SK-N-SH treated with all-trans-retinoic acid at 6 μM for 48 hours (cell line): ENCODE measurements around the gene KCNJ16.

Source experiments
- ATAC-seq: fragments of 200-7000 bp; cut with Tn5 transposase; 3 replicates; pipeline ENCODE4 v1.9.1; 2020; ENCODE audit warnings: mild to moderate bottlenecking, moderate library complexity
- ARNTL ChIP-seq: fragments of 450-650 bp; formaldehyde crosslinking; IDR thresholded peaks from 2 replicates; pipeline ENCODE4 v1.5.0; 2020; ENCODE audit warnings: low read depth, mild to moderate bottlenecking, moderate library complexity, borderline replicate concordance
- BACH2 ChIP-seq: fragments of 250-450 bp; sonication (Bioruptor Pico); IDR thresholded peaks from 2 replicates; pipeline ENCODE4 v1.9.0; 2021; ENCODE audit warnings: mild to moderate bottlenecking, borderline replicate concordance
- CSDC2 ChIP-seq: fragments of 250-450 bp; sonication (Bioruptor Pico); IDR thresholded peaks from 2 replicates; pipeline ENCODE4 v1.5.0; 2020; ENCODE audit warnings: mild to moderate bottlenecking, moderate library complexity
- CSRNP3 ChIP-seq: fragments of 250-450 bp; sonication (Bioruptor Pico); IDR thresholded peaks from 2 replicates; pipeline ENCODE4 v1.5.1; 2021; ENCODE audit warnings: mild to moderate bottlenecking, moderate library complexity
- ESRRG ChIP-seq: fragments of 250-450 bp; sonication (Bioruptor Pico); IDR thresholded peaks from 2 replicates; pipeline ENCODE4 v1.6.1; 2021; ENCODE audit warnings: mild to moderate bottlenecking
- ISL1 ChIP-seq: fragments of 250-450 bp; sonication (Bioruptor Pico); IDR thresholded peaks from 2 replicates; pipeline ENCODE4 v2.1.2; 2022; ENCODE audit warnings: mild to moderate bottlenecking, moderate library complexity
- OSR1 ChIP-seq: fragments of 250-450 bp; sonication (Bioruptor Pico); IDR thresholded peaks from 2 replicates; pipeline ENCODE4 v1.8.0; 2022; ENCODE audit warnings: moderate library complexity, mild to moderate bottlenecking, inconsistent platforms
- POU6F1 ChIP-seq: fragments of 250-450 bp; sonication (Bioruptor Pico); IDR thresholded peaks from 2 replicates; pipeline ENCODE4 v1.8.0; 2021; ENCODE audit warnings: low read depth, mild to moderate bottlenecking, moderate library complexity, borderline replicate concordance
- PPARA ChIP-seq: fragments of 250-450 bp; sonication (Bioruptor Pico); IDR thresholded peaks from 2 replicates; pipeline ENCODE4 v1.5.0; 2020; ENCODE audit warnings: mild to moderate bottlenecking, borderline replicate concordance
- RARB ChIP-seq: fragments of 250-450 bp; sonication (Bioruptor Pico); IDR thresholded peaks from 2 replicates; pipeline ENCODE4 v1.8.0; 2021; ENCODE audit warnings: mild to moderate bottlenecking, moderate library complexity
- SNAI2 ChIP-seq: fragments of 250-450 bp; sonication (Bioruptor Pico); IDR thresholded peaks from 2 replicates; pipeline ENCODE4 v1.5.0; 2020; ENCODE audit warnings: mild to moderate bottlenecking, moderate library complexity
- TOX ChIP-seq: fragments of 250-450 bp; sonication (Bioruptor Pico); IDR thresholded peaks from 2 replicates; pipeline ENCODE4 v1.8.0; 2021; ENCODE audit warnings: mild to moderate bottlenecking, moderate library complexity, borderline replicate concordance
- ZC3H10 ChIP-seq: fragments of 250-450 bp; sonication (Bioruptor Pico); IDR thresholded peaks from 2 replicates; pipeline ENCODE4 v1.5.1; 2021; ENCODE audit warnings: mild to moderate bottlenecking, moderate library complexity
- ZFP3 ChIP-seq: fragments of 250-450 bp; sonication (Bioruptor Pico); IDR thresholded peaks from 2 replicates; pipeline ENCODE4 v1.5.0; 2020; ENCODE audit warnings: mild to moderate bottlenecking, moderate library complexity
- ZFP30 ChIP-seq: fragments of 450-650 bp; formaldehyde crosslinking; IDR thresholded peaks from 2 replicates; pipeline ENCODE4 v1.5.0; 2022; ENCODE audit warnings: mild to moderate bottlenecking, moderate library complexity
- ZNF565 ChIP-seq: fragments of 450-650 bp; formaldehyde crosslinking; conservative IDR thresholded peaks from 2 replicates; pipeline ENCODE4 v1.5.0; 2020; ENCODE audit warnings: low read depth, mild to moderate bottlenecking, moderate library complexity
- ZNF70 ChIP-seq: fragments of 450-650 bp; formaldehyde crosslinking; IDR thresholded peaks from 2 replicates; pipeline ENCODE4 v1.5.0; 2020; ENCODE audit warnings: mild to moderate bottlenecking, moderate library complexity
- ZNF8 ChIP-seq: fragments of 450-650 bp; formaldehyde crosslinking; IDR thresholded peaks from 2 replicates; pipeline ENCODE4 v1.5.0; 2020; ENCODE audit warnings: mild to moderate bottlenecking, moderate library complexity
- TF ChIP-seq, protein P1 (sequence below): fragments of 250-450 bp; sonication (Bioruptor Pico); IDR thresholded peaks from 2 replicates; pipeline ENCODE4 v1.5.0; 2020; ENCODE audit warnings: mild to moderate bottlenecking, moderate library complexity
- TF ChIP-seq, protein P2 (sequence below): fragments of 250-450 bp; sonication (Bioruptor Pico); IDR thresholded peaks from 2 replicates; pipeline ENCODE4 v1.5.1; 2020; ENCODE audit warnings: low read depth, mild to moderate bottlenecking, moderate library complexity
- TF ChIP-seq, protein P3 (sequence below): fragments of 250-450 bp; sonication (Bioruptor Pico); IDR thresholded peaks from 2 replicates; pipeline ENCODE4 v1.8.0; 2020; ENCODE audit warnings: mild to moderate bottlenecking, moderate library complexity, borderline replicate concordance

KCNJ16 gene

GRCh38 chr17:70111201-70111600 lies 36.2 kb downstream of the KCNJ16 start:
- TF ChIP-seq ZNF8 (no peak), ISL1 (CRISPR knock-in tag) (no peak), CSDC2 (CRISPR knock-in tag) (no peak), CSRNP3 (no peak), ZC3H10 (no peak), ZFP3 (no peak)
- TF ChIP-seq, protein P1, sequence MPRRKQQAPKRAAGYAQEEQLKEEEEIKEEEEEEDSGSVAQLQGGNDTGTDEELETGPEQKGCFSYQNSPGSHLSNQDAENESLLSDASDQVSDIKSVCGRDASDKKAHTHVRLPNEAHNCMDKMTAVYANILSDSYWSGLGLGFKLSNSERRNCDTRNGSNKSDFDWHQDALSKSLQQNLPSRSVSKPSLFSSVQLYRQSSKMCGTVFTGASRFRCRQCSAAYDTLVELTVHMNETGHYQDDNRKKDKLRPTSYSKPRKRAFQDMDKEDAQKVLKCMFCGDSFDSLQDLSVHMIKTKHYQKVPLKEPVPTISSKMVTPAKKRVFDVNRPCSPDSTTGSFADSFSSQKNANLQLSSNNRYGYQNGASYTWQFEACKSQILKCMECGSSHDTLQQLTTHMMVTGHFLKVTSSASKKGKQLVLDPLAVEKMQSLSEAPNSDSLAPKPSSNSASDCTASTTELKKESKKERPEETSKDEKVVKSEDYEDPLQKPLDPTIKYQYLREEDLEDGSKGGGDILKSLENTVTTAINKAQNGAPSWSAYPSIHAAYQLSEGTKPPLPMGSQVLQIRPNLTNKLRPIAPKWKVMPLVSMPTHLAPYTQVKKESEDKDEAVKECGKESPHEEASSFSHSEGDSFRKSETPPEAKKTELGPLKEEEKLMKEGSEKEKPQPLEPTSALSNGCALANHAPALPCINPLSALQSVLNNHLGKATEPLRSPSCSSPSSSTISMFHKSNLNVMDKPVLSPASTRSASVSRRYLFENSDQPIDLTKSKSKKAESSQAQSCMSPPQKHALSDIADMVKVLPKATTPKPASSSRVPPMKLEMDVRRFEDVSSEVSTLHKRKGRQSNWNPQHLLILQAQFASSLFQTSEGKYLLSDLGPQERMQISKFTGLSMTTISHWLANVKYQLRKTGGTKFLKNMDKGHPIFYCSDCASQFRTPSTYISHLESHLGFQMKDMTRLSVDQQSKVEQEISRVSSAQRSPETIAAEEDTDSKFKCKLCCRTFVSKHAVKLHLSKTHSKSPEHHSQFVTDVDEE (CRISPR knock-in tag): no peak
- TF ChIP-seq, protein P2, sequence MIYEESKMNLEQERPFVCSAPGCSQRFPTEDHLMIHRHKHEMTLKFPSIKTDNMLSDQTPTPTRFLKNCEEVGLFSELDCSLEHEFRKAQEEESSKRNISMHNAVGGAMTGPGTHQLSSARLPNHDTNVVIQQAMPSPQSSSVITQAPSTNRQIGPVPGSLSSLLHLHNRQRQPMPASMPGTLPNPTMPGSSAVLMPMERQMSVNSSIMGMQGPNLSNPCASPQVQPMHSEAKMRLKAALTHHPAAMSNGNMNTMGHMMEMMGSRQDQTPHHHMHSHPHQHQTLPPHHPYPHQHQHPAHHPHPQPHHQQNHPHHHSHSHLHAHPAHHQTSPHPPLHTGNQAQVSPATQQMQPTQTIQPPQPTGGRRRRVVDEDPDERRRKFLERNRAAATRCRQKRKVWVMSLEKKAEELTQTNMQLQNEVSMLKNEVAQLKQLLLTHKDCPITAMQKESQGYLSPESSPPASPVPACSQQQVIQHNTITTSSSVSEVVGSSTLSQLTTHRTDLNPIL (CRISPR knock-in tag): no peak
- TF ChIP-seq, all 23 proteins: peak for 0
- ATAC-seq: no peak

DNA sequence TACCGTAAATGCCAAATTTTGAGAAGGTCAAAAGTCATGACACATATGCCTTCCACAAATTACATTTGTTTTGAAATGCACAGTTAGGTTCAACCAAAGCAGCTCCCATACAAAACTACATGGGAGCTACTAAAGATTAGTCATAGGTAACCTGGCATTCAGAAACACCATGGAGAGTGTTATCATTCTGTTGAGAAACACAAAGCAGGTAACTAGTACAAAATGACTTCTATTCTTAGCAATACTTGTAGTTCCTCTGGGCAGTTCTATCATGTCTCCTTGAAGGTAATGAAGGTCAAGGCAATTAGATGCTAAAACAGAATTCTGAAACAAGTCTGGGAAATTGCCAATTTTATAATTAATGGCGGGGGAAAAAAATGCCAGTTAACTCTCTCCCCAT lies 39.4 kb downstream of the KCNJ16 start:
- no peak for ATAC-seq
- no peak for TF ChIP-seq ZNF70 (CRISPR knock-in tag)
- TF ChIP-seq PPARA (CRISPR knock-in tag): no peak
- TF ChIP-seq RARB (CRISPR knock-in tag): no peak
- TF ChIP-seq POU6F1 (CRISPR knock-in tag): no peak
- no peak for TF ChIP-seq OSR1 (CRISPR knock-in tag)
- TF ChIP-seq ZFP30: no peak
- TF ChIP-seq SNAI2 (CRISPR knock-in tag): no peak
- TF ChIP-seq, all 23 proteins: peak for 0

GRCh38 chr17:70115126-70115525 lies 40.1 kb downstream of the KCNJ16 start:
- TF ChIP-seq CSRNP3: no peak
- TF ChIP-seq ZNF70 (CRISPR knock-in tag): no peak
- no peak for TF ChIP-seq BACH2 (CRISPR knock-in tag)
- TF ChIP-seq ZFP30: no peak
- no peak for TF ChIP-seq ESRRG (CRISPR knock-in tag)
- ATAC-seq: no peak

DNA sequence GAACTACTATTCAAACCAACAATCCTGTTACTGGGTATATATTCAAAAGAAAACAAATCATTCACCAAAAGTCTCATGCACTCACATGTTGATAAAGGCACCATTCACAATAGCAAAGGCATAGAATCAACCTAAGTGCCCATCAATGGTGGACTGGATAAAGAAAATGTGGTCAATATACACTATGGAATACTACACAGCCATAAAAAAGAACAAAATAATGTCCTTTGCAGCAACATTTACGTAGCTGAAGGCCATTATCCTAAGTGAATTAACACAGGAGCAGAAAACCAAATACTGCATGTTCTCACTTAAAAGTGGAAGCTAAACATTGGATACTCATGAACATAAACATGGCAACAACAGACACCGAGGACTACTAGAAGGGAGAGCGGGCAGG lies 41.9 kb downstream of the KCNJ16 start:
- no peak for ATAC-seq
- TF ChIP-seq, protein P1 (CRISPR knock-in tag): no peak
- TF ChIP-seq SNAI2 (CRISPR knock-in tag): no peak
- no peak for TF ChIP-seq CSRNP3
- TF ChIP-seq TOX (CRISPR knock-in tag): no peak
- TF ChIP-seq OSR1 (CRISPR knock-in tag): no peak
- TF ChIP-seq ZNF565 (CRISPR knock-in tag): no peak
- no peak for TF ChIP-seq ARNTL
- TF ChIP-seq, protein P3, sequence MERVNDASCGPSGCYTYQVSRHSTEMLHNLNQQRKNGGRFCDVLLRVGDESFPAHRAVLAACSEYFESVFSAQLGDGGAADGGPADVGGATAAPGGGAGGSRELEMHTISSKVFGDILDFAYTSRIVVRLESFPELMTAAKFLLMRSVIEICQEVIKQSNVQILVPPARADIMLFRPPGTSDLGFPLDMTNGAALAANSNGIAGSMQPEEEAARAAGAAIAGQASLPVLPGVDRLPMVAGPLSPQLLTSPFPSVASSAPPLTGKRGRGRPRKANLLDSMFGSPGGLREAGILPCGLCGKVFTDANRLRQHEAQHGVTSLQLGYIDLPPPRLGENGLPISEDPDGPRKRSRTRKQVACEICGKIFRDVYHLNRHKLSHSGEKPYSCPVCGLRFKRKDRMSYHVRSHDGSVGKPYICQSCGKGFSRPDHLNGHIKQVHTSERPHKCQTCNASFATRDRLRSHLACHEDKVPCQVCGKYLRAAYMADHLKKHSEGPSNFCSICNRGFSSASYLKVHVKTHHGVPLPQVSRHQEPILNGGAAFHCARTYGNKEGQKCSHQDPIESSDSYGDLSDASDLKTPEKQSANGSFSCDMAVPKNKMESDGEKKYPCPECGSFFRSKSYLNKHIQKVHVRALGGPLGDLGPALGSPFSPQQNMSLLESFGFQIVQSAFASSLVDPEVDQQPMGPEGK: no peak
- TF ChIP-seq ISL1 (CRISPR knock-in tag): no peak
